ENCODE results near the gene NOL4L. TPM values are rescaled to one million over a fixed set of nuclear protein-coding genes. Genes with fewer than 3 reads are reported as not detected.

NOL4L gene
- total RNA-seq, 4 donors from 2014 or later: 2.6 to 12.8 (median 6.4) TPM

DNA sequence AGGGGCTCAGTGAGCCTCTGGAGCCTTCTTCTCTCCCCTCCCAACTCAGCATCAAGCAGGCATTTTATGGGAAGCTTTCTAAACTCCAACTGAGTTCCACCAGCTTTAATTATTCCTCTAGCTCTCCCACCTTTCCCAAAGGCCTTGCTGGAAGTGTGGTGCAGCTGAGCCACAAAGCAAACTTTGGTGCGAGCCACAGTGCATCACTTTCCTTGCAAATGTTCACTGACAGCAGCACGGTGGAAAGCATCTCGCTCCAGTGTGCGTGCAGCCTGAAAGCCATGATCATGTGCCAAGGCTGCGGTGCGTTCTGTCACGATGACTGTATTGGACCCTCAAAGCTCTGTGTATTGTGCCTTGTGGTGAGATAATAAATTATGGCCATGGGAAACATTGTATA, 148.2 kb downstream of the NOL4L start:
- H3K4me1 ChIP-seq: no peaks in the 10 kb centered on the region
- no peaks in the 10 kb centered on the region for H3K27me3 ChIP-seq
- WGBS: 99% methylated on average over 7 of the region's 7 CpGs
- no peak for DNase-seq (ENCODE audit: low spot score in 2 of 2)
- peaks cover 81% of the 10 kb centered on the region for H3K36me3 ChIP-seq
- TF ChIP-seq POLR2A (IDR thresholded peaks at IDR 0.05) (no peak), EP300 (IDR thresholded peaks at IDR 0.05) (no peak)
- no peak overlapping the region for H3K27ac ChIP-seq
- no peaks in the 10 kb centered on the region for H3K9me3 ChIP-seq
- no peak overlapping the region for H3K4me3 ChIP-seq

DNA sequence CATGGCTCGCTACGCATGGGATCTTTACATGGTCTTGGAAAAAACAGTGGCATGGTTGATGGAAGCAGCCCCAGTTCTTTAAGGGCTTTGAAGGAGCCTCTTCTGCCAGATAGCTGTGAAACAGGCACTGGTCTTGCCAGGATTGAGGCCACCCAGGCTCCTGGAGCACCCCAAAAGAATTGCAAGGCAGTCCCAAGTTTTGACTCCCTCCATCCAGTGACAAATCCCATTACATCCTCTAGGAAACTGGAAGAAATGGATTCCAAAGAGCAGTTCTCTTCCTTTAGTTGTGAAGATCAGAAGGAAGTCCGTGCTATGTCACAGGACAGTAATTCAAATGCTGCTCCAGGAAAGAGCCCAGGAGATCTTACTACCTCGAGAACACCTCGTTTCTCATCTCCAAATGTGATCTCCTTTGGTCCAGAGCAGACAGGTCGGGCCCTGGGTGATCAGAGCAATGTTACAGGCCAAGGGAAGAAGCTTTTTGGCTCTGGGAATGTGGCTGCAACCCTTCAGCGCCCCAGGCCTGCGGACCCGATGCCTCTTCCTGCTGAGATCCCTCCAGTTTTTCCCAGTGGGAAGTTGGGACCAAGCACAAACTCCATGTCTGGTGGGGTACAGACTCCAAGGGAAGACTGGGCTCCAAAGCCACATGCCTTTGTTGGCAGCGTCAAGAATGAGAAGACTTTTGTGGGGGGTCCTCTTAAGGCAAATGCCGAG, 148.8 kb downstream of the NOL4L start:
- Histone ChIP-seq H3K27me3 (no peaks in the 10 kb centered on the region), H3K27ac (no peak overlapping the region), H3K36me3 (peaks cover 84% of the 10 kb centered on the region), H3K9me3 (no peaks in the 10 kb centered on the region), H3K4me3 (no peak overlapping the region), H3K4me1 (no peaks in the 10 kb centered on the region)
- TF ChIP-seq EP300 (IDR thresholded peaks at IDR 0.05) (no peak), POLR2A (IDR thresholded peaks at IDR 0.05) (no peak), POLR2AphosphoS5 (IDR thresholded peaks at IDR 0.05) (no peak)
- TF ChIP-seq, protein P1, sequence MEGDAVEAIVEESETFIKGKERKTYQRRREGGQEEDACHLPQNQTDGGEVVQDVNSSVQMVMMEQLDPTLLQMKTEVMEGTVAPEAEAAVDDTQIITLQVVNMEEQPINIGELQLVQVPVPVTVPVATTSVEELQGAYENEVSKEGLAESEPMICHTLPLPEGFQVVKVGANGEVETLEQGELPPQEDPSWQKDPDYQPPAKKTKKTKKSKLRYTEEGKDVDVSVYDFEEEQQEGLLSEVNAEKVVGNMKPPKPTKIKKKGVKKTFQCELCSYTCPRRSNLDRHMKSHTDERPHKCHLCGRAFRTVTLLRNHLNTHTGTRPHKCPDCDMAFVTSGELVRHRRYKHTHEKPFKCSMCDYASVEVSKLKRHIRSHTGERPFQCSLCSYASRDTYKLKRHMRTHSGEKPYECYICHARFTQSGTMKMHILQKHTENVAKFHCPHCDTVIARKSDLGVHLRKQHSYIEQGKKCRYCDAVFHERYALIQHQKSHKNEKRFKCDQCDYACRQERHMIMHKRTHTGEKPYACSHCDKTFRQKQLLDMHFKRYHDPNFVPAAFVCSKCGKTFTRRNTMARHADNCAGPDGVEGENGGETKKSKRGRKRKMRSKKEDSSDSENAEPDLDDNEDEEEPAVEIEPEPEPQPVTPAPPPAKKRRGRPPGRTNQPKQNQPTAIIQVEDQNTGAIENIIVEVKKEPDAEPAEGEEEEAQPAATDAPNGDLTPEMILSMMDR (IDR thresholded peaks at IDR 0.05): no peak
- no peak for DNase-seq (ENCODE audit: low spot score in 2 of 2)
- WGBS: 97% methylated on average over 9 of the region's 11 CpGs

DNA sequence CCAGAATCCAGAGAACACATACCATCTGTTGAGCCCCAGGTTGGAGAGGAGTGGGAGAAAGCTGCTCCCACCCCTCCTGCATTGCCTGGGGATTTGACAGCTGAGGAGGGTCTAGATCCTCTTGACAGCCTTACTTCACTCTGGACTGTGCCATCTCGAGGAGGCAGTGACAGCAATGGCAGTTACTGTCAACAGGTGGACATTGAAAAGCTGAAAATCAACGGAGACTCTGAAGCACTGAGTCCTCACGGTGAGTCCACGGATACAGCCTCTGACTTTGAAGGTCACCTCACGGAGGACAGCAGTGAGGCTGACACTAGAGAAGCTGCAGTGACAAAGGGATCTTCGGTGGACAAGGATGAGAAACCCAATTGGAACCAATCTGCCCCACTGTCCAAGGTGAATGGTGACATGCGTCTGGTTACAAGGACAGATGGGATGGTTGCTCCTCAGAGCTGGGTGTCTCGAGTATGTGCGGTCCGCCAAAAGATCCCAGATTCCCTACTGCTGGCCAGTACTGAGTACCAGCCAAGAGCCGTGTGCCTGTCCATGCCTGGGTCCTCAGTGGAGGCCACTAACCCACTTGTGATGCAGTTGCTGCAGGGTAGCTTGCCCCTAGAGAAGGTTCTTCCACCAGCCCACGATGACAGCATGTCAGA, 149.6 kb downstream of the NOL4L start:
- H3K36me3 ChIP-seq: peaks cover 88% of the 10 kb centered on the region

DNA sequence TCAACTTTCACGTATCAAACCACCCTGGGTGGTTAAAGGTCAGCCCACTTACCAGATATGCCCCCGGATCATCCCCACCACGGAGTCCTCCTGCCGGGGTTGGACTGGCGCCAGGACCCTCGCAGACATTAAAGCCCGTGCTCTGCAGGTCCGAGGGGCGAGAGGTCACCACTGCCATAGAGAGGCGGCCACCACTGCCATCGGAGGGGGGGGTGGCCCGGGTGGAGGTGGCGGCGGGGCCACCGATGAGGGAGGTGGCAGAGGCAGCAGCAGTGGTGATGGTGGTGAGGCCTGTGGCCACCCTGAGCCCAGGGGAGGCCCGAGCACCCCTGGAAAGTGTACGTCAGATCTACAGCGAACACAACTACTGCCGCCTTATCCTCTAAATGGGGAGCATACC, 150.7 kb downstream of the NOL4L start:
- TF ChIP-seq POLR2A (IDR thresholded peaks at IDR 0.05) (no peak), POLR2AphosphoS5 (IDR thresholded peaks at IDR 0.05) (no peak), EP300 (IDR thresholded peaks at IDR 0.05) (no peak)
- TF ChIP-seq, protein P1 (IDR thresholded peaks at IDR 0.05): no peak
- no peaks in the 10 kb centered on the region for H3K4me1 ChIP-seq
- no peaks in the 10 kb centered on the region for H3K27me3 ChIP-seq
- H3K36me3 ChIP-seq: peaks cover 95% of the 10 kb centered on the region
- WGBS: 89% methylated on average over 15 of the region's 19 CpGs
- no peak overlapping the region for H3K27ac ChIP-seq
- no peak for DNase-seq (ENCODE audit: low spot score in 2 of 2)
- no peak overlapping the region for H3K4me3 ChIP-seq
- H3K9me3 ChIP-seq: no peaks in the 10 kb centered on the region

More for the DNA sequence above, 149.6 kb downstream of the NOL4L start:
- no peaks in the 10 kb centered on the region for H3K4me1 ChIP-seq
- H3K27ac ChIP-seq: no peak overlapping the region
- 90% methylated on average over 8 of the region's 12 CpGs for WGBS
- no peaks in the 10 kb centered on the region for H3K27me3 ChIP-seq
- H3K4me3 ChIP-seq: no peak overlapping the region
- no peak for DNase-seq (ENCODE audit: low spot score in 2 of 2)
- TF ChIP-seq POLR2A (IDR thresholded peaks at IDR 0.05) (no peak), POLR2AphosphoS5 (IDR thresholded peaks at IDR 0.05) (no peak), EP300 (IDR thresholded peaks at IDR 0.05) (no peak)
- TF ChIP-seq, protein P1 (IDR thresholded peaks at IDR 0.05): no peak
- H3K9me3 ChIP-seq: no peaks in the 10 kb centered on the region

DNA sequence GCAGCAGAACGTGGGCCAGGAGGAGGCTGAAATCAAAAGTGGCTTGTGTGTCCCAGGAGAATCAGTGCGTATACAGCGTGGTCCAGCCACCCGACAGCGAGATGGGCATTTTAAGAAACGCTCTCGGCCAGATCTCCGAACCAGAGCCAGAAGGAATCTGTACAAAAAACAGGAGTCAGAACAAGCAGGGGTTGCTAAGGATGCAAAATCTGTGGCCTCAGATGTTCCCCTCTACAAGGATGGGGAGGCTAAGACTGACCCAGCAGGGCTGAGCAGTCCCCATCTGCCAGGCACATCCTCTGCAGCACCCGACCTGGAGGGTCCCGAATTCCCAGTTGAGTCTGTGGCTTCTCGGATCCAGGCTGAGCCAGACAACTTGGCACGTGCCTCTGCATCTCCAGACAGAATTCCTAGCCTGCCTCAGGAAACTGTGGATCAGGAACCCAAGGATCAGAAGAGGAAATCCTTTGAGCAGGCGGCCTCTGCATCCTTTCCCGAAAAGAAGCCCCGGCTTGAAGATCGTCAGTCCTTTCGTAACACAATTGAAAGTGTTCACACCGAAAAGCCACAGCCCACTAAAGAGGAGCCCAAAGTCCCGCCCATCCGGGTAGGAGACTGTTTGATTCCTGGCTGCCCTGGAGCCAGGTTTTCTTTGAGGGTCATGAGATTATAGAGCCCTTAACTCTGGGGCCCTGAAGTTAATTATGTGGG, 151.7 kb downstream of the NOL4L start:
- Histone ChIP-seq H3K4me3 (no peak overlapping the region), H3K27me3 (no peaks in the 10 kb centered on the region), H3K4me1 (no peaks in the 10 kb centered on the region), H3K27ac (no peak overlapping the region), H3K36me3 (peaks cover 96% of the 10 kb centered on the region), H3K9me3 (no peaks in the 10 kb centered on the region)
- no peak for DNase-seq (ENCODE audit: low spot score in 2 of 2)
- TF ChIP-seq, protein P1 (IDR thresholded peaks at IDR 0.05): no peak
- no peak for TF ChIP-seq POLR2AphosphoS5 (IDR thresholded peaks at IDR 0.05)
- no peak for TF ChIP-seq POLR2A (IDR thresholded peaks at IDR 0.05)
- TF ChIP-seq EP300 (IDR thresholded peaks at IDR 0.05): no peak
- 81% methylated on average over 19 of the region's 20 CpGs for WGBS

Measured in suprapubic skin (tissue), 4 donors.